ENCODE measurements around the gene NANOG.
"Not testable (repeated sequence)": the region's sequence is repeated elsewhere in the genome, so short reads cannot be mapped to it uniquely, and the experiment has no call there.

The NANOG gene

GRCh38 chr12:7784701-7785100, 4.5 kb upstream of the NANOG start:
- Mint-ChIP-seq H3K27me3 (peaks cover 2 to 17% of the 10 kb centered on the region in 2 donors), H3K36me3 (no peaks in the 10 kb centered on the region), H3K4me3 (no peak overlapping the region), H3K27ac (no peak overlapping the region), H3K9me3 (no peaks in the 10 kb centered on the region), H3K4me1 (no peaks in the 10 kb centered on the region)
- ATAC-seq (replicated peaks) (no peak), DNase-seq (no peak)

- Mint-ChIP-seq H3K4me3 (no peak overlapping the region), H3K27me3 (peaks cover 7 to 23% of the 10 kb centered on the region in 2 donors), H3K27ac (no peak overlapping the region), H3K36me3 (no peaks in the 10 kb centered on the region), H3K9me3 (no peaks in the 10 kb centered on the region), H3K4me1 (no peaks in the 10 kb centered on the region)
- no peak for ATAC-seq (replicated peaks)
- no peak for DNase-seq
Measured at GRCh38 chr12:7787574-7788293, 1.5 kb upstream of the NANOG start.

- Mint-ChIP-seq H3K36me3 (no peaks in the 10 kb centered on the region), H3K4me1 (no peaks in the 10 kb centered on the region), H3K27ac (no peak overlapping the region), H3K27me3 (peaks cover 7 to 23% of the 10 kb centered on the region in 2 donors), H3K4me3 (no peak overlapping the region), H3K9me3 (no peaks in the 10 kb centered on the region)
- ATAC-seq (replicated peaks), result no peak
- DNase-seq, result no peak
Measured at GRCh38 chr12:7788294-7788660, 925 bp upstream of the NANOG start.

- DNase-seq (no peak), ATAC-seq (replicated peaks) (no peak)
- Mint-ChIP-seq H3K9me3 (no peaks in the 10 kb centered on the region), H3K4me1 (no peaks in the 10 kb centered on the region), H3K36me3 (no peaks in the 10 kb centered on the region), H3K27ac (no peak overlapping the region), H3K27me3 (peaks cover 7% of the 10 kb centered on the region in 2 donors), H3K4me3 (no peak overlapping the region)
Measured at GRCh38 chr12:7793211-7793610, 4.0 kb downstream of the NANOG start.

- H3K9me3 Mint-ChIP-seq; H3K36me3 Mint-ChIP-seq; ATAC-seq (replicated peaks); H3K4me1 Mint-ChIP-seq; H3K27ac Mint-ChIP-seq; H3K4me3 Mint-ChIP-seq; H3K27me3 Mint-ChIP-seq; DNase-seq: not testable (repeated sequence)
Measured at GRCh38 chr12:7797269-7797668, 8.1 kb downstream of the NANOG start.

- no peak for DNase-seq
- Mint-ChIP-seq H3K36me3 (no peaks in the 10 kb centered on the region), H3K27me3 (no peaks in the 10 kb centered on the region), H3K27ac (no peak overlapping the region), H3K9me3 (no peaks in the 10 kb centered on the region), H3K4me3 (no peak overlapping the region), H3K4me1 (no peaks in the 10 kb centered on the region)
- no peak for ATAC-seq (replicated peaks)
Measured at GRCh38 chr12:7797698-7798398, 8.6 kb downstream of the NANOG start.

GRCh38 chr12:7798750-7799308, 9.6 kb downstream of the NANOG start:
- H3K4me1 Mint-ChIP-seq, H3K27me3 Mint-ChIP-seq: not testable (repeated sequence)

GRCh38 chr12:7801460-7801859, 12.3 kb downstream of the NANOG start:
- ATAC-seq (replicated peaks), result no peak
- H3K27ac Mint-ChIP-seq, result no peak overlapping the region

More at GRCh38 chr12:7798750-7799308, 9.6 kb downstream of the NANOG start:
- ATAC-seq (replicated peaks); DNase-seq; H3K27ac Mint-ChIP-seq; H3K9me3 Mint-ChIP-seq; H3K36me3 Mint-ChIP-seq; H3K4me3 Mint-ChIP-seq: not testable (repeated sequence)

GRCh38 chr12:7806319-7806718, 17.1 kb downstream of the NANOG start:
- H3K4me3 Mint-ChIP-seq; H3K9me3 Mint-ChIP-seq; H3K4me1 Mint-ChIP-seq; H3K27me3 Mint-ChIP-seq; H3K36me3 Mint-ChIP-seq; H3K27ac Mint-ChIP-seq; DNase-seq; ATAC-seq (replicated peaks): not testable (repeated sequence)

More at GRCh38 chr12:7801460-7801859, 12.3 kb downstream of the NANOG start:
- Mint-ChIP-seq H3K36me3 (no peaks in the 10 kb centered on the region), H3K4me3 (no peak overlapping the region), H3K4me1 (no peaks in the 10 kb centered on the region), H3K9me3 (no peaks in the 10 kb centered on the region), H3K27me3 (no peaks in the 10 kb centered on the region)
- DNase-seq, result no peak

- peak; percentile 66 to 69 for ATAC-seq (replicated peaks)
- peak; percentile 33 for DNase-seq
- Mint-ChIP-seq H3K4me3 (no peak overlapping the region), H3K9me3 (no peaks in the 10 kb centered on the region), H3K36me3 (no peaks in the 10 kb centered on the region), H3K27me3 (peaks cover 0 to 4% of the 10 kb centered on the region in 2 donors), H3K27ac (no peak overlapping the region), H3K4me1 (no peaks in the 10 kb centered on the region)
Measured at GRCh38 chr12:7806863-7807487, 17.8 kb downstream of the NANOG start.

GRCh38 chr12:7825754-7826153, 36.6 kb downstream of the NANOG start:
- not testable (repeated sequence) for H3K4me3 Mint-ChIP-seq; H3K36me3 Mint-ChIP-seq; H3K4me1 Mint-ChIP-seq; DNase-seq; H3K27ac Mint-ChIP-seq; H3K27me3 Mint-ChIP-seq; ATAC-seq (replicated peaks); H3K9me3 Mint-ChIP-seq

- ATAC-seq (replicated peaks); H3K4me1 Mint-ChIP-seq; H3K27ac Mint-ChIP-seq; H3K9me3 Mint-ChIP-seq; H3K4me3 Mint-ChIP-seq; H3K27me3 Mint-ChIP-seq; H3K36me3 Mint-ChIP-seq; DNase-seq: not testable (repeated sequence)
Measured at GRCh38 chr12:7829737-7830136, 40.5 kb downstream of the NANOG start.

- Mint-ChIP-seq H3K27me3 (peaks cover 0 to 3% of the 10 kb centered on the region in 2 donors), H3K4me3 (no peak overlapping the region), H3K36me3 (no peaks in the 10 kb centered on the region), H3K27ac (no peak overlapping the region), H3K9me3 (no peaks in the 10 kb centered on the region), H3K4me1 (peaks cover 0 to 1% of the 10 kb centered on the region in 2 donors)
- DNase-seq (no peak), ATAC-seq (replicated peaks) (peak; percentile 79 to 95)
Measured at GRCh38 chr12:7832059-7832696, 43.0 kb downstream of the NANOG start.

- H3K36me3 Mint-ChIP-seq; H3K4me1 Mint-ChIP-seq; ATAC-seq (replicated peaks): not testable (repeated sequence)
Measured at GRCh38 chr12:7833201-7833600, 44.0 kb downstream of the NANOG start.

More at GRCh38 chr12:7833201-7833600, 44.0 kb downstream of the NANOG start:
- H3K9me3 Mint-ChIP-seq, H3K4me3 Mint-ChIP-seq, H3K27me3 Mint-ChIP-seq, DNase-seq, H3K27ac Mint-ChIP-seq: not testable (repeated sequence)
